ENCODE data around the gene FIBP.

FIBP gene

GRCh38 chr11:65890324-65891218 is 2.3 kb upstream of the FIBP start, which contains the start of gene CCDC85B:
Gene CCDC85B, plus strand, starts transcription at chr11:65890673. Its CDS starts 111 bp downstream, at chr11:65890784.
- peak; percentile 98 for DNase-seq (ENCODE audit: low spot score)

DNA sequence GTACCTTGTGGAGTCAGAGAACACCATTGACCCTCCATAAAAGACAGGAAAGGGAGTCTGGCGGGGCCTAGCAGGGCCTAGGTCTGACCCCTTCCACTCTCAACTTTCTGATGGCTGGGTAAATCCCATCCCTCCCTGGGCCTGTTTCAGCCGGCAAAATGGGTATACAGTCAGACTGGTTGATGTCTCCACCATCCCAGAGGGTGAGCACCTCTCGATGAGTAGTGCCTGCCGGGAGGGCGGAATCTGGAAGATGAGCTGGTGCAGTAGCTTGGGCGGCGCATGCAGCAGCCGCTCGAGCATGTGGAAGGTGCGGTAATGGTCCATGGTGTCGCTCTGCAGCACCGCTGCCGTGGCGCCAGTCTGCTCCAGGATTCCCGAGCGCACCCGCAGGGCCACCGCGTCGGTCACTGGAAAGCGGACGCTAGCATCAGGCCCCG is 528 bp downstream of the FIBP start:
- no peak for DNase-seq (ENCODE audit: low spot score)

DNA sequence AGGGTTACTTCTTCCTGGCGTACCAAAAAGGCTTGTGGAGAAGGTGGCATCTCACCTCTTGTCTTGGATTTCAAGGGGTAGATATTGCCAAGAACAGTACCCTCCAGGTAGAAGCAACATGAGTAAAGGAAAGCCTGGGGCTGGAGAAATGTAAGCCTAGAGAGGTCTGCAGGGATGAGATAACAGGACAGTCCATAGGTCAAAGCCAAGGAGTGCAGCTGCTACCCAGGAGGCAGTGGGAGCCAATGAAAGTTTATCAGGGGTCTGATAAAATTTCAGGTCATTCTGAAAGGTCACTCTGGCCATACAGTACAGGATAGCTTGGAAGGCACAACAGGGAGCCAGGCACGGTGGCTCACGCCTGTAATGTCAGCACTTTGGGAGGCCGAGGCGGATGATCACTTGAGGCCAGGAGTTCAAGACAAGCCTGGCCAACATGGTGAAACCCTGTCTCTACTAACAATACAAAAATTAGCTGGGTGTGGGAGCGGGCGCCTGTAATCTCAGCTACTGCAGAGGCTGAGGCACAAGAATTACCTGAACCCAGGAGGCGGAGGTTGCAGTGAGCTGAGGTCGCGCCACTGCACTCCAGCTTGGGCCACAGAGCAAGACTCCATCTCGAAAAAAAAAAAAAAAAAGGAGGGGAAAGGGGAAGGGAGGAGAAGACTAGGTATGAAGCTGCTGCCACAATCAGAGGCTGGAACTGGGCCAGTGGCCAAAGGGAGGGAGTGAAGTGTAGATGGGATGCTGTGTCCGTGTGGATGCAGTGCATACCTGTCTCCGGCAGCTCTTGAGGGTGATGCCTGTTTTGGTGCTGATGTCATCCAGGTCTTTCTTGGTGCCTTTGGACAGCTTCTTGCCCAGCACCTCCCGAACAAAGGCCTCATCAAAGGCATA is 1.2 kb downstream of the FIBP start:
- DNase-seq (ENCODE audit: low spot score): no peak

DNA sequence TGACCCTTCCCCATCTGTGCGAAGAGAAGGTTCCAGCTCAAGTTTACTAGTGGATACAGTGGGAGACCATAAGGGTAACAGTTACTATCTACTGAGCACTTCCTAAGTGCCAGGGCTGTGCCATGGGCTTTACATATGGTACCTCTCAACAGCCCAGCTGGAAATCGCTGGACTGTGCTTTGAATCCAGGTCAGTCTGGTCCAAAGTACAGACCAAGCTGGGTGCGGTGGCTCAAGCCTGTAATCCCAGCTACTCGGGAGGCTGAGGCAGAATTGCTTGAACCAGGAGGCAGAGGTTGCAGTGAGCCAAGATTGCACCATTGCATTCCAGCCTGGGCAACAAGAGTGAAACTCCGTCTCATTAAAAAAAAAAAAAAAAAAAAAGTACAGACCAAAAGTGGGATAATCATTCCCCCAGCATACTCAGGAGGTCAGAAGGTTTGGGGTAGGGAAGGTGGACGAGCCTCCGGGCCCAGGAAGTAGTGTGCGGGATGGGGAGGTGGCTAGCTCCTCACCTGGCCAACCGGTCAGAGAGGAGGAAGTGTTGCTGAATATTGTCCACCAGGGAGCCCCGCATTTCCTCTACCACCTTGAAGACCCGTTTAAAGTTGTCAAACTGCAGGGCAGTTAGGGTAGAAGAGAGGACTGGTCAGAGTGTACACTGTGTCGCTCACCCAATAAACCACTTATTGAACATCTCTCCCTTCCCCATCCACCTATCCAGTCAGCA is 2.3 kb downstream of the FIBP start:
- no peak for DNase-seq (ENCODE audit: low spot score)

- DNase-seq (ENCODE audit: low spot score): no peak
Measured at GRCh38 chr11:65885231-65885630, 3.0 kb downstream of the FIBP start.

GRCh38 chr11:65884716-65885092 is 3.6 kb downstream of the FIBP start:
- peak; percentile 86 for DNase-seq (ENCODE audit: low spot score)

- no peak for DNase-seq (ENCODE audit: low spot score)
Measured at GRCh38 chr11:65883786-65884715, 4.2 kb downstream of the FIBP start.

DNA sequence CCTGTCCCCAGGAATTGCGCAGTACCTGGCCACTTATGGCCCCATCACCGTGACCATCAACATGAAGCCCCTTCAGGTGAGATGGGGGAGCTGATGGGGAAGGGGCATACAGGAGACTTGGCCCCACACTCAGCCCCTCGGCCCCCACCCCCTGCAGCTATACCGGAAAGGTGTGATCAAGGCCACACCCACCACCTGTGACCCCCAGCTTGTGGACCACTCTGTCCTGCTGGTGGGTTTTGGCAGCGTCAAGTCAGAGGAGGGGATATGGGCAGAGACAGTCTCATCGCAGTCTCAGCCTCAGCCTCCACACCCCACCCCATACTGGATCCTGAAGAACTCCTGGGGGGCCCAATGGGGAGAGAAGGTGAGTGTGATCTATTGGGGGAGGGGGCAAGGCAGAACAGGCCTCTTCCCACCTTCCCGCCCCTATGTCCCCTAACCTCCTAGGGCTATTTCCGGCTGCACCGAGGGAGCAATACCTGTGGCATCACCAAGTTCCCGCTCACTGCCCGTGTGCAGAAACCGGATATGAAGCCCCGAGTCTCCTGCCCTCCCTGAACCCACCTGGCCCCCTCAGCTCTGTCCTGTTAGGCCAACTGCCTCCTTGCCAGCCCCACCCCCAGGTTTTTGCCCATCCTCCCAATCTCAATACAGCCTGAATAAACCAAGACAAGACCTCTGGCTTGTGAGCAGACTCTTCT is 5.1 kb downstream of the FIBP start:
- DNase-seq (ENCODE audit: low spot score): no peak

DNA sequence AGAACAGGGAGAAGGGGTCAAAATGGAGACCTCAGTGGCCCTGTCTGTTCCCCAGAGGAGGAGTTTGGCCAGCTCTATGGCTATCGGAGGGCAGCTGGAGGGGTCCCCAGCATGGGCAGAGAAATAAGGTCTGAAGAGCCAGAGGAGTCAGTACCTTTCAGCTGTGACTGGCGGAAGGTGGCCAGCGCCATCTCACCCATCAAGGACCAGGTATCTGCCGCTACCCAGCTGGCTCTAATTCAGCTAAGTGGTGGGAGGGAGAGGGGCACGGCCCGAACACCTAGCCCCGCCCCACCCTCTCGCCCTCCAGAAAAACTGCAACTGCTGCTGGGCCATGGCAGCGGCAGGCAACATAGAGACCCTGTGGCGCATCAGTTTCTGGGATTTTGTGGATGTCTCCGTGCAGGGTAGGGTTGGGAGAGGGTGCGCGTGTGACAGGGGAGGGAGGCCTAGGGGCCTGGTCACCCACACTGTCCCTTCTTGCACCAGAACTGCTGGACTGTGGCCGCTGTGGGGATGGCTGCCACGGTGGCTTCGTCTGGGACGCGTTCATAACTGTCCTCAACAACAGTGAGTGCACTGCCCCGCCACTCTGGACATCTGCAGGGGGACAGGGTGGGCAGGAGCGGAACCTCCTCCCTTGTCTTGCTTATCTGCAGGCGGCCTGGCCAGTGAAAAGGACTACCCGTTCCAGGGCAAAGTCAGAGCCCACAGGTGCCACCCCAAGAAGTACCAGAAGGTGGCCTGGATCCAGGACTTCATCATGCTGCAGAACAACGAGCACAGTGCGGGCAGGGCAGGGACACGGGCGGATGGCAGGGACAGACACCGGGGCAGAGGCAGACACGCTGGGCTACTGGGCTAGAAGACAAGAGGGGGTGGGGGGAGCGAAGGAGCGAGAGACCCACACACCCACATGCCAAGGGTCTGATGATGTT is 5.9 kb downstream of the FIBP start:
- no peak for DNase-seq (ENCODE audit: low spot score)

- no peak for DNase-seq (ENCODE audit: low spot score)
Measured at GRCh38 chr11:65880844-65881421, 7.3 kb downstream of the FIBP start.

DNA sequence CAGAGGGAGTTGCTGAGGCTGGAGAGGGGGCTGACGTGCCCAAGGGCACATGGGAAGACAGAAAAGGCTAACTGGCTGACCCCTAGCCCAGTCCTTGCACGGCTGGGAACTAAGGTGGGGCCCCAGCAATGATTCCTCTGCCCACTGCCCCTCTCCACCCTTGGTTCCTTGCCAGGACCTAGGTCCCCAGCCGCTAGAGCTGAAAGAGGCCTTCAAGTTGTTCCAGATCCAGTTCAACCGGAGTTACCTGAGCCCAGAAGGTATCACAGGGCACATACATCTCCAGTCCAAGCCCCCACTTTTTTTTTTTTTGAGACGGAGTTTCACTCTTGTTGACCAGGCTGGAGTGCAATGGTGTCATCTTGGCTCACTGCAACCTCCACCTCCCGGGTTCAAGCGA is 8.2 kb downstream of the FIBP start:
- DNase-seq (ENCODE audit: low spot score): no peak

DNA sequence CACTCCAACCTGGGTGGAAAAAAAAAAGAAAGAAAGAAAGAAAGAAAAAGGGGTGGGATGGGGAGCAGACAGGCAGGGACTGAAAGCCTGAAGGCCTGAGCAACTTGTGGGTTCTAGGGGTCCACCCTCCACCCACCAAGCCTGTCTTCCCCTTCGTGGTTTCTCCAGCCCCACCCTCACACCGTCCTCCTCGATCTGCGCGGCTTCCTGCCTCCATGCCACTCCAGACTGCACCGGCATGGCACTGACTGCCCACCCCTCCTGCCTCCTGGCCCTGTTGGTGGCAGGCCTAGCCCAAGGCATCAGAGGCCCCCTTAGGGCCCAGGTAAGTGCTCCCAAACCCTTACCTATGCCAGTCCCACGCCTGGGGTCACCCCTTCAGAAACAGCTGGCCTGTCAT is 8.7 kb downstream of the FIBP start, which contains the start of gene CTSW:
Gene CTSW, plus strand, starts transcription at position 221 of the 400 bp plus-strand sequence. Its CDS starts 18 bp downstream, at position 239.
- DNase-seq (ENCODE audit: low spot score): no peak

DNA sequence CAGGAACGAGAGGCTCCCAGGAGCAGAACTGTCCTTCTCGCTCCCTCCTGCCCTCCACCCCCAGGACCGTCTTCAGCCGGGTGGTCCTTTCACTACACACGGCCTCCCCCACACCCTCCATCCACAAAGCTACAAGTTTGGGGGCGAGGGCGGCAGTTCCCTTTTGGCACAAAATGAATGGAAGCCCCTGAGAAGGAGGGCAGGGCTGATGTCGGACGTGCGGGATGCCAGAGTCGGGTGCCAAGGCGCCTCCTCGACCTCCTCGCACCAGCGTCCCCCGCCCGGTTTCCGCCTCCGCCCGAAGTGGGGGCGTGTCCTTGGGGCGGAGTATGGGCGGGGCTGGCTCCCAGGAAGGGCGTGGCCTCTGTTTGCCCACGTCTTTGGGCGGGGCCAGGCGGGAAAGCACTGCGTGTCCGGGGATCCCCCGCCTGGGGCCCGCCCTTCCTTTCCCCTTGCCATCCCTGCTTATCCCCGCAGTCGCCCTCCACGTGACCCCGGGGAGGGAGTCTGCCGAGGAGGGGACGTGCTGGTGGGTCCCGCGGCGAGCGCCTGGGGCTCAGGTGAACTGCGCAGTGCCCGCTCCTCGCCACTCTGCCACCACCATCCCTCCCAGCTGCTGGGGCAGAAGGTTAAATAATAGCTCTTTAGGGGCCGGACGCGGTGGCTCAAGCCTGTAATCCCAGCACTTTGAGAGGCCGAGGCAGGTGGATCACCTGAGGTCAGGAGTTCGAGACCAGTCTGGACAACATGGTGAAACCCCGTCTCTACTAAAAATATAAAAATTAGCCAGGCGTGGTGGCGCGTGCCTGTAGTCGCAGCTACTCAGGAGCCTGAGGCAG is 14.7 kb downstream of the FIBP start:
- peak; percentile 95 for DNase-seq (ENCODE audit: low spot score)

DNA sequence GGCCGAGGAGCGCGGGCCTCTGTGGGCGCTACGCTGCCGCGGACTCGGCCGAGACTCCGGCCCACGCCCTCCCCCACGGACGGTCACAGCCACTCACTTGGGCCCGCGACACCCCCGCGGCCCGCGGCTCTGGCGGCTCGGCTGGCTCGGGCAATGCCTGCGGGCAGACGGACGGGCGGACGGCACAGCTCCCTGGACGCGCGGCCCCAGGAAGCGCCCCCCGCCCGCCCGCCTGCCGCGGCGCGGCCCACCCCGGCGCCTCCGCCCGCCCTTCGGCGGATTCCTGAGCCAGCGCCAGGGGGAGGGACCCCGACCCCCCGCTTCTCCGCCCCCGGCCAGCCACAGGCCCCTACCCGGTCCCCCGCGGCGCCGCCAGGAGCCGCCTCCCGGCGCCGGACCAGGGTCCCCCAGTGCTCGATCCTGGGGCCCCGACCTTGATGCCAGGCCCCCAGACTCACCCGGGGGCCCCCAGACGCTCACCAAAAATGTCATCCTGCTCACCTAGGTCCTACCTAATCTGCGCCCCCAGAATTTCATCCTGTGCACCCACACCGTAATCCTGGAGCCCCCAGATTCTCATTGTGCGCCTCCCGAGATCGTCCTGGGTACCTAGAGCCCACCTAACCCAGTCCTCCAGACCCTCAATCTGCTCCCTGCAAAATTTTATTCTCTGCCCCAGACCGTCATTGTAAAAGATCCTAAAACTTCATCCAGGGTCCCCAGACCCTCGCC is 15.5 kb downstream of the FIBP start, which contains the start of gene EFEMP2:
Gene EFEMP2, minus strand, starts transcription at position 215 of the 732 bp plus-strand sequence. CDS start 446 bp downstream, outside the sequence.
- DNase-seq (ENCODE audit: low spot score): no peak

GRCh38 chr11:65871811-65872548 is 16.3 kb downstream of the FIBP start:
- no peak for DNase-seq (ENCODE audit: low spot score)
